ENCODE results near the gene ALDH1B1. TPM values are rescaled to one million over a fixed set of nuclear protein-coding genes. Genes with fewer than 3 reads are reported as not detected.

ALDH1B1 gene
- total and polyA plus RNA-seq, 9 of the 15 experiments (the other 6 are each of a cell fraction or from before 2014, with no cell fraction given) = 8.6 to 46.5 (median 30.8) TPM

- no peak for FAIRE-seq
- Histone ChIP-seq H3K36me3 (ENCODE audit: control insufficient read depth, insufficient read depth, low read length) (no peaks in the 10 kb centered on the region), H3K9me1 (ENCODE audit: control insufficient read depth, insufficient read depth, low read length) (no peaks in the 10 kb centered on the region), H3K9ac (ENCODE audit: insufficient read depth in 1 of 2, low read depth in 2 of 2, low read length in 2 of 2) (no peak overlapping the region), H3K4me1 (replicated peaks in 1 of 2; ENCODE audit: control insufficient read depth in 2 of 2, insufficient read depth in 2 of 2, low read length in 2 of 2) (no peaks in the 10 kb centered on the region), H3K27ac (ENCODE audit: extremely low read depth, low read depth, low read length) (no peak overlapping the region), H3K4me2 (ENCODE audit: insufficient read depth, low read length) (no peak overlapping the region), H3K27me3 (ENCODE audit: control insufficient read depth in 2 of 2, insufficient read depth in 2 of 2, low read length in 2 of 2) (peaks cover 10 to 20% of the 10 kb centered on the region in 2 experiments; a peak in 3 of 5 replicates), H3K79me2 (ENCODE audit: control insufficient read depth, insufficient read depth, low read length) (no peaks in the 10 kb centered on the region), H2AFZ (ENCODE audit: low read depth, low read length) (no peak overlapping the region), H4K20me1 (replicated peaks; ENCODE audit: control insufficient read depth, insufficient read depth, low read length) (0 out of 2 replicates have a peak, but pooled peaks cover 4% of the 10 kb centered on the region), H3K9me3 (replicated peaks; ENCODE audit: control insufficient read depth, insufficient read depth, low read depth, low read length) (no peaks in the 10 kb centered on the region), H3K4me3 (no peak overlapping the region)
- ATAC-seq = no peak
- TF ChIP-seq HMBOX1 (IDR thresholded peaks at IDR 0.05) = no peak
- no peak for TF ChIP-seq BRD4 (IDR thresholded peaks at IDR 0.05)
- TF ChIP-seq ZFPM2 (CRISPR knock-in tag; IDR thresholded peaks at IDR 0.05) = no peak
- no peak for TF ChIP-seq GTF3C2 (IDR thresholded peaks at IDR 0.05; ENCODE audit: borderline replicate concordance, extremely low read depth, insufficient read length)
- no peak for TF ChIP-seq ZNF639 (CRISPR knock-in tag; conservative IDR thresholded peaks at IDR 0.05 in 1 of 2, IDR thresholded peaks at IDR 0.05 in 1 of 2)
- TF ChIP-seq ZFX (CRISPR knock-in tag; IDR thresholded peaks at IDR 0.05) = no peak
- POLR2A ChIA-PET = interaction anchor here (0.5 to 0.9 kb wide), 2 partner anchors 718 to 1969 kb away, joined by 3 to 4 read pairs; no protein-coding TSS in a partner anchor
- CTCF ChIA-PET (ENCODE audit: low intra/inter-chr PET ratio) = interaction anchor here (0.7 to 8.4 kb wide), 2 partner anchors 26 to 333 kb away, joined by 3 to 113 read pairs; no protein-coding TSS in a partner anchor
- WGBS (ENCODE audit: insufficient coverage, low coverage, missing lambda C conversion rate) = 3% methylated on average over 5 of the region's 5 CpGs
- in situ Hi-C loops (cut with MboI) (loop anchor here (25.0 kb wide), 2 partner anchors 638 to 888 kb away; partner anchors contain the start of gene POLR1E), intact Hi-C loops (cut with micrococcal nuclease) (no loop called here)
- no TSS peak for BruUV-seq (replicated peaks)
- no peak for DNase-seq (ENCODE audit: extremely low read depth in 1 of 4, low spot score in 3 of 4)
Measured at GRCh38 chr9:38374847-38375571, 17.5 kb upstream of the ALDH1B1 start.
